Measurements from ENCODE around the gene CPA5.

Gene CPA5

GRCh38 chr7:130344271-130344866, at the start of gene CPA5:
Gene CPA5 (plus strand): TSS chr7:130344816. CDS start chr7:130346486, 1,670 bp downstream.
- Mint-ChIP-seq H3K36me3 (ENCODE audit: low read depth) (no peaks in the 10 kb centered on the region), H3K27me3 (ENCODE audit: low read depth) (no peaks in the 10 kb centered on the region), H3K27ac (peak within 1 kb of the TSS; percentile 92 to 97 (median 92)), H3K9me3 (peaks cover 3% of the 10 kb centered on the region), H3K4me3 (peak within 1 kb of the TSS in 2 of 3 experiments; percentile 19 to 23), H3K4me1 (peaks cover 39% of the 10 kb centered on the region)
- no peak for TF ChIP-seq CTCF (IDR thresholded peaks at IDR 0.05; ENCODE audit: unreplicated experiment in 3 of 3)

- no peaks in the 10 kb centered on the region for H3K36me3 Mint-ChIP-seq (ENCODE audit: low read depth)
These were observed 48.2 kb upstream of the CPA5 start for GRCh38 chr7:130296221-130296951.

GRCh38 chr7:130297628-130298543, 46.7 kb upstream of the CPA5 start:
- no peak for TF ChIP-seq CTCF (IDR thresholded peaks at IDR 0.05; ENCODE audit: unreplicated experiment in 3 of 3)
- Mint-ChIP-seq H3K27ac (peak overlapping the region; percentile 88 to 94 (median 90)), H3K36me3 (ENCODE audit: low read depth) (no peaks in the 10 kb centered on the region), H3K27me3 (ENCODE audit: low read depth) (no peaks in the 10 kb centered on the region), H3K9me3 (no peaks in the 10 kb centered on the region), H3K4me3 (peak overlapping the region in 1 of 3 experiments; percentile 3), H3K4me1 (peaks cover 77% of the 10 kb centered on the region)

More at GRCh38 chr7:130296221-130296951, 48.2 kb upstream of the CPA5 start:
- no peak for TF ChIP-seq CTCF (IDR thresholded peaks at IDR 0.05; ENCODE audit: unreplicated experiment in 3 of 3)
- Mint-ChIP-seq H3K27ac (peak overlapping the region; percentile 59 to 92 (median 90)), H3K4me1 (peaks cover 79% of the 10 kb centered on the region), H3K27me3 (ENCODE audit: low read depth) (no peaks in the 10 kb centered on the region), H3K9me3 (no peaks in the 10 kb centered on the region), H3K4me3 (peak overlapping the region in 1 of 3 experiments; percentile 11)

- H3K27ac Mint-ChIP-seq: peak overlapping the region; percentile 88 to 94 (median 90)
- no peaks in the 10 kb centered on the region for H3K27me3 Mint-ChIP-seq (ENCODE audit: low read depth)
- TF ChIP-seq CTCF (IDR thresholded peaks at IDR 0.05; ENCODE audit: unreplicated experiment in 3 of 3): no peak
- no peaks in the 10 kb centered on the region for H3K9me3 Mint-ChIP-seq
- peaks cover 72% of the 10 kb centered on the region for H3K4me1 Mint-ChIP-seq
- no peaks in the 10 kb centered on the region for H3K36me3 Mint-ChIP-seq (ENCODE audit: low read depth)
- peak overlapping the region in 1 of 3 experiments; percentile 3 for H3K4me3 Mint-ChIP-seq
These were observed 45.9 kb upstream of the CPA5 start for GRCh38 chr7:130298544-130299326.

GRCh38 chr7:130299866-130300265, 44.8 kb upstream of the CPA5 start:
- Mint-ChIP-seq H3K27me3 (ENCODE audit: low read depth) (no peaks in the 10 kb centered on the region), H3K27ac (peak overlapping the region; percentile 88 to 94 (median 90)), H3K36me3 (ENCODE audit: low read depth) (no peaks in the 10 kb centered on the region), H3K9me3 (no peaks in the 10 kb centered on the region), H3K4me1 (peaks cover 69% of the 10 kb centered on the region), H3K4me3 (no peak overlapping the region)
- TF ChIP-seq CTCF (IDR thresholded peaks at IDR 0.05; ENCODE audit: unreplicated experiment in 3 of 3): no peak
